Retinal pigment epithelial cell (primary cell): ENCODE measurements around the gene TCHP.
A peak's percentile ranks its signal among the peaks of the same experiment; 100 is the strongest.
"Not testable (repeated sequence)": the region's sequence is repeated elsewhere in the genome, so short reads cannot be mapped to it uniquely, and the experiment has no call there.

Experiments used
- DNase-seq: peaks from one replicate; pipeline ENCODE4 v3.0.0-alpha.2; 2010; ENCODE audit warnings: low read depth
- H3K4me3 ChIP-seq: 2 replicates; pipeline ENCODE4 v1.5.1; 2011; ENCODE audit warnings: mild to moderate bottlenecking, low read length, control low read depth, moderate library complexity
- CTCF ChIP-seq: conservative IDR thresholded peaks from 2 replicates; pipeline ENCODE4 v1.5.1; 2011; ENCODE audit warnings: low read depth, low read length, control low read depth, inconsistent platforms

The TCHP gene

DNA sequence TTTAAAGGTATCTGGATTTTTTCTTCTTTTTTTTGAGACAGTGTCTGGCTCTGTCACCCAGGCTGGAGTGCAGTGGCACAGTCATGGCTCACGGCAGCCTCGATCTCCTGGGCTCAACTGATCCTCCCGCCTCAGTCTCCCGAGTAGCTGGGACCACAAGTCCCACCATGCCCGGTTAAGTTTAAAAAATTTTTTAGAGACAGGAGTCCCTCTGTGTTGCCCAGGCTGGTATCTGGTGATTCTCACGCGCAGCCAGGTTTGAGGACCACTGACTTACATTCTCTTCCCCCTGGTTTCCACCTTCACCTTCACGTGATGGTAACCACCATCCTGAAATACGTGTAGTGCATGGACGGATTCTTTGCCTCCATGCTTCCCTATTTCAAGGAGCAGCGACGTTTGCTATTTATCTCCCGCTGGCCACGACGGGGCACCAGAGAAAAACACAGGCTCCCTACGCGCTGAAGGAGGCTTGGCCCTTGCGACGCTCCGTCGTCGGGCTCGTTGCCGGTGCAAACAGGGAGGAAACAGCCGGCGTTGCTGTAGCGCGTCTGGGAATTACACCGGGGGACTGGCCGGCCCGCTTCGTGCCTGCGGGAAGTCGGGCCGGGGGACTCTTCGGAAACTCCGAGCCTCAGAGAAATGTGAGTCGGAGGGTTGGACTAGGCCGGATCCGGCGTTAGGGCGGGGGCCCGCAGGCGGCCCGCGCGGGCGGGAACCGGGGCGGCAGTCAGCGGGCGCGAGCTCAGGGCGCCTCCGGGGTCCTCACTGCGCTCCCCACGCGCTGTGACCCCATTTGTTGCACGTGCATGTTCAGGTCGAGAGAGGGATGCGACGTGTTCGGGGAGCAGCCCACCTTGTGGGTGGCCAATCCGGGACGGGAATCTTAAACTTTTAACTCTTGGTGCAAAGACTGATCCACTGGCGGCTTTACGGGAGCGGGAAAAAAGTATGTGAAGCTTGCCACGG, at the start of gene TCHP:
TSS of gene TCHP (plus strand) at position 492 of the 969 bp plus-strand sequence. CDS start 2,753 bp downstream, outside the sequence.
- TF ChIP-seq CTCF = peak; percentile 48
- peak within 1 kb of the TSS; percentile 78 for H3K4me3 ChIP-seq
- peak; percentile 73 for DNase-seq

- not testable (repeated sequence) for DNase-seq
These were observed 49.6 kb upstream of the TCHP start for GRCh38 chr12:109850518-109850917.

GRCh38 chr12:109855377-109855776, 44.7 kb upstream of the TCHP start:
- DNase-seq = no peak
- H3K4me3 ChIP-seq = no peak overlapping the region
- no peak for TF ChIP-seq CTCF

More at GRCh38 chr12:109850518-109850917, 49.6 kb upstream of the TCHP start:
- not testable (repeated sequence) for H3K4me3 ChIP-seq

DNA sequence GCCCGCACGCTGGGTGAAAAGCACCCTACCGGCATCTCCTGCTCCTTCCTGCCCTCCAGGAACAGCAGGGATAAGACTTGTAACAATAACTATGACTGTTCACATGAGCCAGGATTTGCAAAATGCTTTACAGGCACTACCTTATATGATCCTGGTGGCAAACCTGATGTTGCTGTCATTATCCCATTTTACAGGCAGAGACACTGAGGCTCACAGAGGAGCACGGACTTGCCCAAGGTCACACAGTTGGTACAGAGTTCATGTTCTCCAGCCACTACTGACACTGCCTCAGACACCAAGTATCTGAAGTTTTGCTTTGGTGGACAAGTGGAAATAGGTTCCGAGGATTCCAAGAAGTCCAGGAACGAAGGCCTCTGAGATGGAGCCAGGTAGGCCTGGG, 42.4 kb upstream of the TCHP start:
- no peak for TF ChIP-seq CTCF
- no peak for DNase-seq
- no peak overlapping the region for H3K4me3 ChIP-seq

DNA sequence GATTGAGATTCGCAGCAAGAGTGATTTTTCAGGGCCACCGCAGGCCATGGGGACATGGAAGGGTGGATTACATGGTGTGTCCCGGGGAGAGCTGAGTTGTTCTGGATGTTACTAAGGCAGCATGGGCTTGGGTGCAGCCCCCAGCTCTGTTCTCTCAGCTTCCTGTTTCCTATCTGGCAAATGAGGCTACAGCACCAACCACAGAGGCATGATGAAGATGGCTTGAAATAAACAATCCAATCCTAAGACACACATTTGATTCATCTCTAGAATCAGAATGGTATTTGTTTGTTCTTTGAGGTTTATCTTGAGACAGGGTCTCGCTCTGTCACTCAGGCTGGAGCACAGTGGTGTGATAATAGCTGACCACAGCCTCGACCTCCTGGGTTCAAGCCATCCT, 41.3 kb upstream of the TCHP start:
- no peak for TF ChIP-seq CTCF
- no peak for DNase-seq
- no peak overlapping the region for H3K4me3 ChIP-seq

- no peak for DNase-seq
- no peak for TF ChIP-seq CTCF
- no peak overlapping the region for H3K4me3 ChIP-seq
These were observed 39.1 kb upstream of the TCHP start for GRCh38 chr12:109860977-109861376.

GRCh38 chr12:109861689-109862314, 38.3 kb upstream of the TCHP start:
- no peak overlapping the region for H3K4me3 ChIP-seq
- DNase-seq = no peak
- TF ChIP-seq CTCF = no peak

DNA sequence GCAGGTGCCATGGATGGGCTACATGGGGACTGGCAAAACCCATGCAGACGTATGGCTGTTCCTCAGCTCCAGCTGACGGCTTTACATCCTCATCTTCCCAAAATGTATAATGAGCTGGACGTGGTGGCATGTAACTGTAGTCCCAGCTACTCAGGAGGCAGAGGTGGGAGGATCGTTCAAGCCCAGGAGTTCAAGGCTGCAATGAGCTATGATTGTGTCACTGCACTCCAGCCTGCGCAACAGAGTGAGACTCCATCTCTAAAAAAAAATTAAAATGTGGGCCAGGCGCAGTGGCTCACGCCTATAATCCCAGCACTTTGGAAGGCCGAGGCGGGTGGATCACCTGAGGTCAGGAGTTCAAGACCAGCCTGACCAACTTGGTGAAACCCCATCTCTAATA, 37.6 kb upstream of the TCHP start:
- not testable (repeated sequence) for DNase-seq, H3K4me3 ChIP-seq
